ENCODE measurements around the gene LINC01488.

DNA sequence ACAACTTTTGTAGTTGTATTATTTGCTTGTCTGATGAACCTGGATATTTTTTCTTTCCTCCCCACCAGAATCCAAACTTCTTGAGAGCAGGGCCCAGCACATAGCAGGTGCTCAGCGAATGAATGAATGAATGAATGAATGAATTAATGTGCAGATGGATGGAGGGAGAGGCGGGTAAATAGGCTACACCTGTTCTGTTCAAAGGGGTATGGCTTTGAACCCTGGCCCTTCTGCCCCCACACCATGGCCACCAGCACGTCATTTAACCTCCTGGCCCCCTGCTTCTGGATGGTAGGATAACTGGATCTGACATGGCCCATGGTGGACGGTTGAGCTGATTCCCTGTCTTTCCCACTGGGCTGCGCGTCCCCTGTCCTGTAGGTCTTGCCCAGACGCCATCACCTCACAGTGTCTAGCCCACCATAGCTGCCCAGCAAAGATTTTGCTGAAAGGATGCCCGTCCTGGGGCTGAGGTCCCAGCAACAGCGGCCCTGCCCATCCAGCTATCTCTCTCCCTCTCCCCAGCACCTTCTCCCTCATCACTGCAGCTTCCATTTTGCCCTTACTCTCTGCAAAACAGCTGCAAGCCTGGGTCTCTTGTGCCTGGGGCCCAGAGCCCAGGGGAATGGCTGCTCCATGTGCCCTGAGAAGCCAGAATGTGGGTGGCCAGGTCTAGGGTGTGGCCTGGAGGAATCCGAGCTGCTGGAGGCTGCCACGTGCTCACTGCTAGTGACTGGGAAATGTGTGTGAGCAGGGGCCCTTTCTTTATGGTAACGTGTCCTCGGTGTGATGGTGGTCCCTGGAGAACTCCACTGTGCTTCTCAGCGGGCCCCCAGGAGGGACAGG lies 49.3 kb upstream of the LINC01488 start:
- TF ChIP-seq, protein P1, sequence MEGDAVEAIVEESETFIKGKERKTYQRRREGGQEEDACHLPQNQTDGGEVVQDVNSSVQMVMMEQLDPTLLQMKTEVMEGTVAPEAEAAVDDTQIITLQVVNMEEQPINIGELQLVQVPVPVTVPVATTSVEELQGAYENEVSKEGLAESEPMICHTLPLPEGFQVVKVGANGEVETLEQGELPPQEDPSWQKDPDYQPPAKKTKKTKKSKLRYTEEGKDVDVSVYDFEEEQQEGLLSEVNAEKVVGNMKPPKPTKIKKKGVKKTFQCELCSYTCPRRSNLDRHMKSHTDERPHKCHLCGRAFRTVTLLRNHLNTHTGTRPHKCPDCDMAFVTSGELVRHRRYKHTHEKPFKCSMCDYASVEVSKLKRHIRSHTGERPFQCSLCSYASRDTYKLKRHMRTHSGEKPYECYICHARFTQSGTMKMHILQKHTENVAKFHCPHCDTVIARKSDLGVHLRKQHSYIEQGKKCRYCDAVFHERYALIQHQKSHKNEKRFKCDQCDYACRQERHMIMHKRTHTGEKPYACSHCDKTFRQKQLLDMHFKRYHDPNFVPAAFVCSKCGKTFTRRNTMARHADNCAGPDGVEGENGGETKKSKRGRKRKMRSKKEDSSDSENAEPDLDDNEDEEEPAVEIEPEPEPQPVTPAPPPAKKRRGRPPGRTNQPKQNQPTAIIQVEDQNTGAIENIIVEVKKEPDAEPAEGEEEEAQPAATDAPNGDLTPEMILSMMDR (IDR thresholded peaks at IDR 0.05) = no peak
- TF ChIP-seq POLR2A (IDR thresholded peaks at IDR 0.05) = no peak

All from Peyer's patch (tissue), 4 donors.